ENCODE measurements around the gene GDF11.

DNA sequence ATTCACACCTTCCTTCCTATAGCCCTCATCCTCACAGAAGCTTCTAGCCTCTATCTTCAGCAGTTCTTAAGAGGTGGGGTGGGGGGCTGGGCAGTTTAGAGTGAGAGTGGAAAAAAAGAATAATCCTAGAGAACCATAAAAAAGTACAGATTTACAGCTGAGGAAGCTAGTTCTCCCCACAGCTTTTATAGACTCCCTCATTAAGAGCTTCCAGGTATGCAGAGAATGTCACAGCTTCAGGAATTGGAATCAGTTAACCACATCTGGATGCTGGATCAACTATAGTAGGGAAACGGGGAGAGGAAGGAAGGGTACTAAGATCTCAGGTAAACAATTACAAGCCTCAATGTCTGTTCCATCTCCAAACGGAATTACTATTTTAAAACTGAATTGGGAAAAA lies 12.3 kb downstream of the GDF11 start:
- TF ChIP-seq, protein P1, sequence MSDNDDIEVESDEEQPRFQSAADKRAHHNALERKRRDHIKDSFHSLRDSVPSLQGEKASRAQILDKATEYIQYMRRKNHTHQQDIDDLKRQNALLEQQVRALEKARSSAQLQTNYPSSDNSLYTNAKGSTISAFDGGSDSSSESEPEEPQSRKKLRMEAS (IDR thresholded peaks at IDR 0.05): no peak
- TF ChIP-seq, protein P2, sequence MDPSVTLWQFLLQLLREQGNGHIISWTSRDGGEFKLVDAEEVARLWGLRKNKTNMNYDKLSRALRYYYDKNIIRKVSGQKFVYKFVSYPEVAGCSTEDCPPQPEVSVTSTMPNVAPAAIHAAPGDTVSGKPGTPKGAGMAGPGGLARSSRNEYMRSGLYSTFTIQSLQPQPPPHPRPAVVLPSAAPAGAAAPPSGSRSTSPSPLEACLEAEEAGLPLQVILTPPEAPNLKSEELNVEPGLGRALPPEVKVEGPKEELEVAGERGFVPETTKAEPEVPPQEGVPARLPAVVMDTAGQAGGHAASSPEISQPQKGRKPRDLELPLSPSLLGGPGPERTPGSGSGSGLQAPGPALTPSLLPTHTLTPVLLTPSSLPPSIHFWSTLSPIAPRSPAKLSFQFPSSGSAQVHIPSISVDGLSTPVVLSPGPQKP (IDR thresholded peaks at IDR 0.05; ENCODE audit: low read depth, low read length): no peak
- TF ChIP-seq POLR2A (IDR thresholded peaks at IDR 0.05; ENCODE audit: low read length): no peak
- TF ChIP-seq RAD21 (conservative IDR thresholded peaks at IDR 0.05 in 1 of 2, IDR thresholded peaks at IDR 0.05 in 1 of 2): no peak
- no peak for TF ChIP-seq EP300 (IDR thresholded peaks at IDR 0.05)
- TF ChIP-seq, protein P3, sequence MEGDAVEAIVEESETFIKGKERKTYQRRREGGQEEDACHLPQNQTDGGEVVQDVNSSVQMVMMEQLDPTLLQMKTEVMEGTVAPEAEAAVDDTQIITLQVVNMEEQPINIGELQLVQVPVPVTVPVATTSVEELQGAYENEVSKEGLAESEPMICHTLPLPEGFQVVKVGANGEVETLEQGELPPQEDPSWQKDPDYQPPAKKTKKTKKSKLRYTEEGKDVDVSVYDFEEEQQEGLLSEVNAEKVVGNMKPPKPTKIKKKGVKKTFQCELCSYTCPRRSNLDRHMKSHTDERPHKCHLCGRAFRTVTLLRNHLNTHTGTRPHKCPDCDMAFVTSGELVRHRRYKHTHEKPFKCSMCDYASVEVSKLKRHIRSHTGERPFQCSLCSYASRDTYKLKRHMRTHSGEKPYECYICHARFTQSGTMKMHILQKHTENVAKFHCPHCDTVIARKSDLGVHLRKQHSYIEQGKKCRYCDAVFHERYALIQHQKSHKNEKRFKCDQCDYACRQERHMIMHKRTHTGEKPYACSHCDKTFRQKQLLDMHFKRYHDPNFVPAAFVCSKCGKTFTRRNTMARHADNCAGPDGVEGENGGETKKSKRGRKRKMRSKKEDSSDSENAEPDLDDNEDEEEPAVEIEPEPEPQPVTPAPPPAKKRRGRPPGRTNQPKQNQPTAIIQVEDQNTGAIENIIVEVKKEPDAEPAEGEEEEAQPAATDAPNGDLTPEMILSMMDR (IDR thresholded peaks at IDR 0.05): no peak
- no peak for TF ChIP-seq CEBPB (IDR thresholded peaks at IDR 0.05)
- no peak for TF ChIP-seq KDM1A (IDR thresholded peaks at IDR 0.05; ENCODE audit: low read depth)
- TF ChIP-seq POLR2AphosphoS2 (conservative IDR thresholded peaks at IDR 0.05; ENCODE audit: low read length): no peak
- TF ChIP-seq NFE2L2 (conservative IDR thresholded peaks at IDR 0.05; ENCODE audit: low read length): no peak
- TF ChIP-seq, protein P4, sequence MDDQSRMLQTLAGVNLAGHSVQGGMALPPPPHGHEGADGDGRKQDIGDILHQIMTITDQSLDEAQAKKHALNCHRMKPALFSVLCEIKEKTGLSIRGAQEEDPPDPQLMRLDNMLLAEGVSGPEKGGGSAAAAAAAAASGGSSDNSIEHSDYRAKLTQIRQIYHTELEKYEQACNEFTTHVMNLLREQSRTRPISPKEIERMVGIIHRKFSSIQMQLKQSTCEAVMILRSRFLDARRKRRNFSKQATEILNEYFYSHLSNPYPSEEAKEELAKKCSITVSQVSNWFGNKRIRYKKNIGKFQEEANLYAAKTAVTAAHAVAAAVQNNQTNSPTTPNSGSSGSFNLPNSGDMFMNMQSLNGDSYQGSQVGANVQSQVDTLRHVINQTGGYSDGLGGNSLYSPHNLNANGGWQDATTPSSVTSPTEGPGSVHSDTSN (IDR thresholded peaks at IDR 0.05): no peak
- no peak for TF ChIP-seq GATA3 (IDR thresholded peaks at IDR 0.05; ENCODE audit: borderline replicate concordance)
- TF ChIP-seq MAZ (IDR thresholded peaks at IDR 0.05; ENCODE audit: borderline replicate concordance, low read depth, low read length): no peak
